HG03064 (cell line): ENCODE data around the gene RALGAPA2.
"Not testable (repeated sequence)": the region's sequence is repeated elsewhere in the genome, so short reads cannot be mapped to it uniquely, and the experiment has no call there.

Experiments
- ATAC-seq: cut with Tn5 transposase; IDR thresholded peaks from one replicate; pipeline ENCODE4 v1.9.1; 2021; ENCODE audit warnings: low read depth; ENCODE audit not compliant: unreplicated experiment

RALGAPA2 gene

GRCh38 chr20:20362774-20363433, 349.5 kb downstream of the RALGAPA2 start:
- no peak for ATAC-seq

- ATAC-seq = peak; percentile 76
Observed at GRCh38 chr20:20360464-20360863, 352.0 kb downstream of the RALGAPA2 start.

DNA sequence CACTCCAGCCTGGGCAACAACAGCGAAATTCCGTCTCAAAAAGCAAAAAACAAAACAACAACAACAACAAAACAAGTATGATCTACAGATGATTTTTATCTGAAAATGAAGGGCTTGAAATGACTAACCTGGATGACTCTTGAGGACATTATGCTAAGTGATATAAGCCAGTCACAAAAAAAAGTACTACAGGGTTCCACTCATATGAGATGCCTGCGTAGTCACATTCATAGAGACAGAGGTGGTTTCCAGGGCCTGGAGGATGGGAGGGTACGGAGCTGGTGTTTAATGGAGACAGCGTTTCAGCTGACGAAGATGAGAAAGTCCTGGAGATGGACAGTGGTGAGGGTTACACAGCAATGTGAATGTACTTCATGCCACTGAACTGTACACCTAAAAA, 352.8 kb downstream of the RALGAPA2 start:
- no peak for ATAC-seq

GRCh38 chr20:20358801-20359200, 353.6 kb downstream of the RALGAPA2 start:
- no peak for ATAC-seq

DNA sequence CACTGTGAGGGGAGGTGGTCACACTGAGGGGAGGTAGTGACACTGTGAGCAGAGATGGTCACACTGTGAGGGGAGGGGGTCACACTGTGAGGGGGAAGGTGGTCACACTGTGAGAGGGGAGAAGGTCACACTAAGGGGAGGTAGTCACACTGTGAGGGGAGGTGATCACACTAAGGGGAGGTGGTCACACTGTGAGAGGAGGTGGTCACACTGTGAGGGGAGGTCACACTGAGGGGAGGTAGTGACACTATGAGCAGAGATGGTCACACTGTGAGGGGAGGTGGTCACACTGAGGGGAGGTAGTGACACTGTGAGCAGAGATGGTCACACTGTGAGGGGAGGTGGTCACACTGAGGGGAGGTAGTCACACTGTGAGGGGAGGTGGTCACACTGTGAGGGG, 356.9 kb downstream of the RALGAPA2 start:
- ATAC-seq = not testable (repeated sequence)

- ATAC-seq = no peak
Observed at GRCh38 chr20:20353576-20353975, 358.9 kb downstream of the RALGAPA2 start.

- ATAC-seq = no peak
Observed at GRCh38 chr20:20344476-20344875, 368.0 kb downstream of the RALGAPA2 start.

GRCh38 chr20:20343932-20344331, 368.5 kb downstream of the RALGAPA2 start:
- ATAC-seq = no peak
